Tibial artery (tissue), 4 donors: Measurements from ENCODE around the gene L2HGDH.
"Not testable (repeated sequence)": the region's sequence is repeated elsewhere in the genome, so short reads cannot be mapped to it uniquely, and the experiment has no call there.

Experiments
- DNase-seq, 2 donors: peaks; one replicate each; pipeline ENCODE4 v3.0.0-alpha.2; 2019
- H3K27ac ChIP-seq, 2 donors: fragments of 200-600 bp; sonication (generic) in 1 of 2; 1 replicate in 1 of 2; 2 replicates in 1 of 2; pipeline ENCODE4 v1.5.1; 2018 to 2019; ENCODE audit warnings: mild to moderate bottlenecking in 1 of 2
- H3K27me3 ChIP-seq, 2 donors: fragments of 200-600 bp; sonication (generic) in 1 of 2; one replicate each; pipeline versions ENCODE4 v1.5.1 to v1.6.0; 2016 to 2019
- H3K36me3 ChIP-seq, 3 donors: fragments of 200-600 bp; sonication (generic) in 2 of 3; one replicate each; pipeline ENCODE4 v1.5.1; 2016 to 2019; ENCODE audit warnings: mild to moderate bottlenecking in 2 of 3
- H3K4me1 ChIP-seq, 4 donors: fragments of 200-600 bp; sonication (generic) in 2 of 4; 1 replicate in 3 of 4; 2 replicates in 1 of 4; pipeline ENCODE4 v1.5.1; 2016 to 2019
- H3K4me3 ChIP-seq, 2 donors: fragments of 200-600 bp; sonication (generic) in 1 of 2; 1 replicate in 1 of 2; 2 replicates in 1 of 2; pipeline ENCODE4 v1.5.1; 2018 to 2019; ENCODE audit warnings: mild to moderate bottlenecking in 2 of 2
- H3K9me3 ChIP-seq, 3 donors: fragments of 200-600 bp; sonication (generic) in 1 of 3; one replicate each; pipeline ENCODE4 v1.5.1; 2016 to 2019
- CTCF ChIP-seq, 2 experiments: fragments of 200-600 bp in 1 of 2; fragments of 450-650 bp in 1 of 2; IDR thresholded peaks; one replicate each; pipeline ENCODE4 v1.5.1; 2017 to 2019; ENCODE audit warnings: antibody characterized with exemption in 2 of 2, mild to moderate bottlenecking in 1 of 2, moderate library complexity in 1 of 2
- intact Hi-C: fragments of 100-400 bp; cut with DNase I; formaldehyde crosslinking; loops from one replicate; pipeline ENCODE4 v1.15.0; 2023; ENCODE audit warnings: low total_unique reads

L2HGDH gene

GRCh38 chr14:50319293-50319692 is 7.3 kb upstream of the L2HGDH start:
- Histone ChIP-seq H3K4me1 (peaks cover 0 to 13% (median 6%) of the 10 kb centered on the region in 4 donors), H3K4me3 (no peak overlapping the region), H3K27me3 (no peaks in the 10 kb centered on the region), H3K27ac (no peak overlapping the region), H3K9me3 (no peaks in the 10 kb centered on the region), H3K36me3 (peaks cover 2 to 7% (median 6%) of the 10 kb centered on the region in 3 donors)
- DNase-seq, result no peak
- TF ChIP-seq CTCF (IDR thresholded peaks at IDR 0.05), result no peak
- intact Hi-C loops, result no loop called here

- H3K4me1 ChIP-seq, result peaks cover 0 to 16% (median 9%) of the 10 kb centered on the region in 4 donors
- peak; percentile 72 to 77 for TF ChIP-seq CTCF (IDR thresholded peaks at IDR 0.05)
- intact Hi-C loops, result no loop called here
- no peak overlapping the region for H3K27ac ChIP-seq
- DNase-seq, result no peak
- H3K36me3 ChIP-seq, result no peaks in the 10 kb centered on the region
- H3K4me3 ChIP-seq, result no peak overlapping the region
- no peaks in the 10 kb centered on the region for H3K27me3 ChIP-seq
- H3K9me3 ChIP-seq, result no peaks in the 10 kb centered on the region
These were observed 6.1 kb upstream of the L2HGDH start for GRCh38 chr14:50318031-50318626.

DNA sequence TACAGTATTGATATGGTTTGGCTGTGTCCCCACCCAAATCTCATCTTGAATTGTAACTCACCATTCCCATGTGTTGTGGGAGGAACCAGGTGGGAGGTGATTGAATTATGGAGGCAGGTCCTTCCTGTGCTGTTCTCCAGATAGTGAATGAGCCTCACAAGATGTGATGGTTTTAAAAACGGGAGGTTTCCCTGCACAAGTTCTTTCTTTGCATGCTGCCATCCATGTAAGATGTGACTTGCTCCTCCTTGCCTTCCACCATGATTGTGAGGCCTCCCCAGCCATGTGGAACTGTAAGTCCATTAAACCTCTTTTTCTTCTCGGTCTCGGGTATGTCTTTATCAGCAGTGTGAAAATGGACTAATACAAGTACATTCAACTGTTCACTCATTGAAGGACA is 2.1 kb upstream of the L2HGDH start:
- H3K36me3 ChIP-seq, H3K4me3 ChIP-seq, H3K27ac ChIP-seq, DNase-seq, H3K27me3 ChIP-seq, H3K9me3 ChIP-seq: not testable (repeated sequence)
- peaks cover 0 to 20% (median 12%) of the 10 kb centered on the region in 4 donors for H3K4me1 ChIP-seq
- intact Hi-C loops, result loop anchor here (5.0 kb wide), 1 partner anchor 82 kb away; the partner anchor contains the start of gene SOS2

DNA sequence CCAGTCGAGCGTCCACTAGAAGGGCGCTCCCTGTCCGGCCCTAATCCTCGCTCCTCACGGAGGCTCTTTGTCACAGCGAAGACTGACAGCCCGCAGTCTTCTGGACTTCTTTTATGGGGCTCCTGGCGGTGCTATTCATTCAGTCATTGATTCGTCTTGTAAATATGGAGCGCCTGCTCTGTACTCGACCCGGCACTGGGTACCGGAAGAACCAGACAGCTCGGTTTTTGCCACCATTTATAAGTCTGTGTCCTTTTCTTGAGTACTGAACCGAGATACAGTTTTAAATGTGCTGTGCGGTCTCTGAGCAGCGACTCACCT is 665 bp upstream of the L2HGDH start:
- Histone ChIP-seq H3K4me3 (peak overlapping the region; percentile 73 to 84), H3K4me1 (peaks cover 0 to 20% (median 12%) of the 10 kb centered on the region in 4 donors), H3K36me3 (no peaks in the 10 kb centered on the region), H3K27me3 (no peaks in the 10 kb centered on the region), H3K27ac (peak overlapping the region; percentile 86 to 87), H3K9me3 (no peaks in the 10 kb centered on the region)
- no peak for DNase-seq
- TF ChIP-seq CTCF (IDR thresholded peaks at IDR 0.05), result no peak
- intact Hi-C loops, result loop anchor here (2.0 to 5.0 kb wide), 2 partner anchors 80 to 220 kb away; partner anchors contain the start of genes MAP4K5 and SOS2

DNA sequence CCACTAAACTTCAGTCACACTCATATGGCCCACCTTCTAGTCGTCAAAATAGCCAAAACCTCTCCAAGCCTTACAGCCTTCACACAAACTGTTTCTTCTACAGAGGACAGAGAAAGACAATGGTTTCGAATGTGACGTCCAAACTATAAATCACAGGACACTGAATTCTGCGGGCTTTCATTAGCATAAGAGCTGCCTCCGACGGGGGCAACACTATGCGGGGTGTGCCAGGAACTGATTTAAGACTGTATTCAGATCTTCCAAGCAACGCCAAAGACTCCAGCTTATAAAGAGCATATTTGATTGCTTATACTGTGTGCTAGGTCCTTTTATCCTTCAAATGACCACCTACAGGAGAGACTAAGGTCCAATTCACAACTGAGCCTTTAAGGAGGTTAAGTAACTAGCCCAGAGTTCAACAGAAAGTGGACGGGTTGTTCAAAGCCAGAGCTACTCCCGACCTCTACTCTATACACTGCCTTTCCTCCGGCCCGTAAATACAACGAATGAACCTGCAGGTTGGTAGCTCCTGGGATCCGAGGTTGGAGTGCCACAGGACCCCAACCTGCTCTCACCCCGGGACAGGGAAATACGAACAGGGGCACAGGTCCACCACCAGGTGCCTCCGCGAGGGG is 575 bp downstream of the L2HGDH start:
- intact Hi-C loops, result loop anchor here (5.0 kb wide), 1 partner anchor 79 kb away; the partner anchor contains the start of gene SOS2

More for the DNA sequence above, 575 bp downstream of the L2HGDH start:
- DNase-seq, result no peak
- no peaks in the 10 kb centered on the region for H3K9me3 ChIP-seq
- H3K4me1 ChIP-seq, result peaks cover 0 to 20% (median 12%) of the 10 kb centered on the region in 4 donors
- no peaks in the 10 kb centered on the region for H3K36me3 ChIP-seq
- H3K4me3 ChIP-seq, result peak overlapping the region; percentile 73 to 84
- peak overlapping the region; percentile 86 to 87 for H3K27ac ChIP-seq
- TF ChIP-seq CTCF (IDR thresholded peaks at IDR 0.05), result peak in 1 of 2 experiments; percentile 45
- no peaks in the 10 kb centered on the region for H3K27me3 ChIP-seq
